Measurements from ENCODE around the gene RASSF5.

The RASSF5 gene

GRCh38 chr1:206495493-206496046 is 11.8 kb upstream of the RASSF5 start:
- in situ Hi-C loops (cut with MboI; ENCODE audit: low sequenced_read_pairs, unreplicated experiment): no loop called here
- DNase-seq (ENCODE audit: low spot score): no peak
- TF ChIP-seq CTCF (IDR thresholded peaks at IDR 0.05; ENCODE audit: borderline replicate concordance, control extremely low read depth, extremely low read depth, insufficient read depth, missing control alignments): no peak

GRCh38 chr1:206496131-206496793 is 11.1 kb upstream of the RASSF5 start:
- peak; percentile 72 for DNase-seq (ENCODE audit: low spot score)
- in situ Hi-C loops (cut with MboI; ENCODE audit: low sequenced_read_pairs, unreplicated experiment): no loop called here
- TF ChIP-seq CTCF (IDR thresholded peaks at IDR 0.05; ENCODE audit: borderline replicate concordance, control extremely low read depth, extremely low read depth, insufficient read depth, missing control alignments): no peak

GRCh38 chr1:206497363-206497762 is 10.0 kb upstream of the RASSF5 start:
- in situ Hi-C loops (cut with MboI; ENCODE audit: low sequenced_read_pairs, unreplicated experiment): no loop called here
- DNase-seq (ENCODE audit: low spot score): no peak
- TF ChIP-seq CTCF (IDR thresholded peaks at IDR 0.05; ENCODE audit: borderline replicate concordance, control extremely low read depth, extremely low read depth, insufficient read depth, missing control alignments): no peak

- in situ Hi-C loops (cut with MboI; ENCODE audit: low sequenced_read_pairs, unreplicated experiment): no loop called here
- no peak for TF ChIP-seq CTCF (IDR thresholded peaks at IDR 0.05; ENCODE audit: borderline replicate concordance, control extremely low read depth, extremely low read depth, insufficient read depth, missing control alignments)
- DNase-seq (ENCODE audit: low spot score): no peak
Measured at GRCh38 chr1:206497774-206498173, 9.6 kb upstream of the RASSF5 start.

- no peak for TF ChIP-seq CTCF (IDR thresholded peaks at IDR 0.05; ENCODE audit: borderline replicate concordance, control extremely low read depth, extremely low read depth, insufficient read depth, missing control alignments)
- in situ Hi-C loops (cut with MboI; ENCODE audit: low sequenced_read_pairs, unreplicated experiment): no loop called here
- DNase-seq (ENCODE audit: low spot score): no peak
Measured at GRCh38 chr1:206498685-206499084, 8.6 kb upstream of the RASSF5 start.

- in situ Hi-C loops (cut with MboI; ENCODE audit: low sequenced_read_pairs, unreplicated experiment): no loop called here
- DNase-seq (ENCODE audit: low spot score): no peak
- no peak for TF ChIP-seq CTCF (IDR thresholded peaks at IDR 0.05; ENCODE audit: borderline replicate concordance, control extremely low read depth, extremely low read depth, insufficient read depth, missing control alignments)
Measured at GRCh38 chr1:206500046-206500445, 7.3 kb upstream of the RASSF5 start.
